Measurements from ENCODE around the gene RSPH6A.

The RSPH6A gene

GRCh38 chr19:45779231-45780145 is 35.6 kb downstream of the RSPH6A start:
- H4K20me1 ChIP-seq (ENCODE audit: low read depth, low read length): no peaks in the 10 kb centered on the region
- H2AFZ ChIP-seq (ENCODE audit: low read depth, low read length, severe bottlenecking): peak overlapping the region; percentile 30
- peak overlapping the region; percentile 43 for H3K4me3 ChIP-seq (ENCODE audit: insufficient read depth, low read length, poor library complexity, severe bottlenecking)
- H3K79me2 ChIP-seq (ENCODE audit: insufficient read depth, low read length): no peaks in the 10 kb centered on the region
- H3K27ac ChIP-seq (ENCODE audit: low read depth, low read length): no peak overlapping the region
- no peaks in the 10 kb centered on the region for H3K36me3 ChIP-seq (ENCODE audit: low read length)
- H3F3A ChIP-seq (ENCODE audit: insufficient read depth): peaks cover 3% of the 10 kb centered on the region; the same call in 1 of the 2 replicates
- H3K9ac ChIP-seq (ENCODE audit: low read length): peak overlapping the region; percentile 43
- no peak for TF ChIP-seq EZH2phosphoT487 (conservative IDR thresholded peaks at IDR 0.05; ENCODE audit: low read length)
- TF ChIP-seq, protein P1, sequence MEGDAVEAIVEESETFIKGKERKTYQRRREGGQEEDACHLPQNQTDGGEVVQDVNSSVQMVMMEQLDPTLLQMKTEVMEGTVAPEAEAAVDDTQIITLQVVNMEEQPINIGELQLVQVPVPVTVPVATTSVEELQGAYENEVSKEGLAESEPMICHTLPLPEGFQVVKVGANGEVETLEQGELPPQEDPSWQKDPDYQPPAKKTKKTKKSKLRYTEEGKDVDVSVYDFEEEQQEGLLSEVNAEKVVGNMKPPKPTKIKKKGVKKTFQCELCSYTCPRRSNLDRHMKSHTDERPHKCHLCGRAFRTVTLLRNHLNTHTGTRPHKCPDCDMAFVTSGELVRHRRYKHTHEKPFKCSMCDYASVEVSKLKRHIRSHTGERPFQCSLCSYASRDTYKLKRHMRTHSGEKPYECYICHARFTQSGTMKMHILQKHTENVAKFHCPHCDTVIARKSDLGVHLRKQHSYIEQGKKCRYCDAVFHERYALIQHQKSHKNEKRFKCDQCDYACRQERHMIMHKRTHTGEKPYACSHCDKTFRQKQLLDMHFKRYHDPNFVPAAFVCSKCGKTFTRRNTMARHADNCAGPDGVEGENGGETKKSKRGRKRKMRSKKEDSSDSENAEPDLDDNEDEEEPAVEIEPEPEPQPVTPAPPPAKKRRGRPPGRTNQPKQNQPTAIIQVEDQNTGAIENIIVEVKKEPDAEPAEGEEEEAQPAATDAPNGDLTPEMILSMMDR (IDR thresholded peaks at IDR 0.05; ENCODE audit: insufficient read depth, low read length, poor library complexity, severe bottlenecking): peak; percentile 74
- peak overlapping the region; percentile 66 for H3K4me2 ChIP-seq (ENCODE audit: low read depth, low read length, poor library complexity, severe bottlenecking)
- no peaks in the 10 kb centered on the region for H3K9me3 ChIP-seq (ENCODE audit: insufficient read depth, low read length)
- no peaks in the 10 kb centered on the region for H3K27me3 ChIP-seq (ENCODE audit: low read length)
- no peaks in the 10 kb centered on the region for H3K9me2 ChIP-seq (replicated peaks; ENCODE audit: insufficient read depth, low read length)

- Histone ChIP-seq H3K27ac (ENCODE audit: low read depth, low read length) (no peak overlapping the region), H3K9ac (ENCODE audit: low read length) (no peak overlapping the region), H3K27me3 (ENCODE audit: low read length) (no peaks in the 10 kb centered on the region), H3K9me3 (ENCODE audit: insufficient read depth, low read length) (no peaks in the 10 kb centered on the region), H4K20me1 (ENCODE audit: low read depth, low read length) (no peaks in the 10 kb centered on the region), H3K4me3 (ENCODE audit: insufficient read depth, low read length, poor library complexity, severe bottlenecking) (no peak overlapping the region), H3K9me2 (replicated peaks; ENCODE audit: insufficient read depth, low read length) (no peaks in the 10 kb centered on the region), H3K4me2 (ENCODE audit: low read depth, low read length, poor library complexity, severe bottlenecking) (no peak overlapping the region), H3F3A (ENCODE audit: insufficient read depth) (peaks cover 7% of the 10 kb centered on the region), H3K79me2 (ENCODE audit: insufficient read depth, low read length) (no peaks in the 10 kb centered on the region), H3K36me3 (ENCODE audit: low read length) (no peaks in the 10 kb centered on the region), H2AFZ (ENCODE audit: low read depth, low read length, severe bottlenecking) (no peak overlapping the region)
- TF ChIP-seq EZH2phosphoT487 (conservative IDR thresholded peaks at IDR 0.05; ENCODE audit: low read length): no peak
- TF ChIP-seq, protein P1 (IDR thresholded peaks at IDR 0.05; ENCODE audit: insufficient read depth, low read length, poor library complexity, severe bottlenecking): no peak
Measured at GRCh38 chr19:45778010-45778661, 37.0 kb downstream of the RSPH6A start.

DNA sequence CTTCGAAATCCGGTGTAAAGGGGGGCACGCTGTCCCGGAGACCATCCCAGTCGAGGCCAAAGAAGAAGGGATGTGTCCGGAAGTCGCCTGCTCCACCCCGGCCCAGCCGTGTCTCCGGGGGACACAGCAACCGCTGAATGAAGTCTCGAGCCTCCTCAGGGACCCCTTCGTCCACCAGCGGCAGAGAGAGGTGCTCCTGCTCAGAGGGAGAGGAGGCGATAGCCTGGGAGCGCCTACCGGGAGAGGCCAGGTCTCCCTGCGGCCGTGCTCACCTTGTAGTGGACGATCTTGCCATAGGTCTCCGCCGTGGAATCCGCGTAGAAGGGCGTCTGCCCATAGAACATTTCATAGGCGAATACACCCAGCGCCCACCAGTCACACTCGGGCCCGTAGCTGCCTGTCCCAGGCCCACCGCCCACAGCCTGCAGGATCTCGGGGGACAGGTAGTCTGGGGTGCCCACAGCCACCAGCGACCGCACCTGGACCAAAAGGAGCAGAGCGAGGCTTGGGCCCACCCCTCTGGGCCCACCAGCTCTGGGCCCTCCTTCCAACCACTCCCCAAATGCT is 37.6 kb downstream of the RSPH6A start:
- no peak overlapping the region for H3K27ac ChIP-seq (ENCODE audit: low read depth, low read length)
- no peaks in the 10 kb centered on the region for H3K36me3 ChIP-seq (ENCODE audit: low read length)
- H3K9me3 ChIP-seq (ENCODE audit: insufficient read depth, low read length): no peaks in the 10 kb centered on the region
- no peak overlapping the region for H3K4me3 ChIP-seq (ENCODE audit: insufficient read depth, low read length, poor library complexity, severe bottlenecking)
- H3K79me2 ChIP-seq (ENCODE audit: insufficient read depth, low read length): no peaks in the 10 kb centered on the region
- H2AFZ ChIP-seq (ENCODE audit: low read depth, low read length, severe bottlenecking): no peak overlapping the region
- no peaks in the 10 kb centered on the region for H3K27me3 ChIP-seq (ENCODE audit: low read length)
- no peaks in the 10 kb centered on the region for H3K9me2 ChIP-seq (replicated peaks; ENCODE audit: insufficient read depth, low read length)
- no peaks in the 10 kb centered on the region for H4K20me1 ChIP-seq (ENCODE audit: low read depth, low read length)
- TF ChIP-seq, protein P1 (IDR thresholded peaks at IDR 0.05; ENCODE audit: insufficient read depth, low read length, poor library complexity, severe bottlenecking): no peak
- TF ChIP-seq EZH2phosphoT487 (conservative IDR thresholded peaks at IDR 0.05; ENCODE audit: low read length): no peak
- no peak overlapping the region for H3K9ac ChIP-seq (ENCODE audit: low read length)
- H3K4me2 ChIP-seq (ENCODE audit: low read depth, low read length, poor library complexity, severe bottlenecking): no peak overlapping the region
- peaks cover 8% of the 10 kb centered on the region for H3F3A ChIP-seq (ENCODE audit: insufficient read depth)
